Gastrocnemius medialis (tissue), 4 donors: Measurements from ENCODE around the gene MACROD1.

Source experiments
- CTCF ChIP-seq, 5 experiments: fragments of 450-650 bp in 3 of 5; fragments of 200-600 bp in 2 of 5; sonication (generic) in 2 of 5; IDR thresholded peaks in 4 of 5; conservative IDR thresholded peaks in 1 of 5; 1 replicate in 4 of 5; 2 replicates in 1 of 5; pipeline ENCODE4 v1.5.1; 2016 to 2019; ENCODE audit warnings: antibody characterized with exemption in 5 of 5, mild to moderate bottlenecking in 3 of 5, moderate library complexity in 3 of 5
- POLR2A ChIP-seq, 2 donors: fragments of 450-650 bp; IDR thresholded peaks; one replicate each; pipeline ENCODE4 v1.6.1; 2017; ENCODE audit warnings: antibody characterized with exemption in 2 of 2, mild to moderate bottlenecking in 2 of 2, moderate library complexity in 2 of 2

- TF ChIP-seq POLR2A (IDR thresholded peaks at IDR 0.05) (no peak), CTCF (IDR thresholded peaks at IDR 0.05 in 4 of 5, conservative IDR thresholded peaks at IDR 0.05 in 1 of 5) (no peak)
Measured at GRCh38 chr11:64130618-64131017, 35.3 kb downstream of the MACROD1 start.
